Mesenchymal stem cell (in vitro differentiated cells and primary cell): ENCODE data around the gene UGGT2.
A peak's percentile ranks its signal among the peaks of the same experiment; 100 is the strongest.

Experiments used
- DNase-seq: peaks from one replicate; pipeline ENCODE4 v3.0.0-alpha.2; 2013
- H2AFZ ChIP-seq: one replicate; pipeline ENCODE4 v1.6.1; 2013; ENCODE audit warnings: low read depth, mild to moderate bottlenecking, control low read depth, inconsistent platforms, low read length, moderate library complexity
- H2AK5ac ChIP-seq: 2 replicates; pipeline ENCODE4 v1.6.1; 2013; ENCODE audit warnings: low read length, moderate library complexity, mild to moderate bottlenecking, inconsistent platforms; ENCODE audit not compliant: severe bottlenecking
- H2BK120ac ChIP-seq: one replicate; pipeline ENCODE4 v1.6.1; 2013; ENCODE audit warnings: low read depth, mild to moderate bottlenecking, inconsistent platforms, low read length, moderate library complexity
- H2BK12ac ChIP-seq, 2 experiments: one replicate each; pipeline ENCODE4 v1.6.1; 2013; ENCODE audit warnings: inconsistent platforms in 2 of 2, low read length in 2 of 2, mild to moderate bottlenecking in 2 of 2, moderate library complexity in 2 of 2, control low read depth in 1 of 2
- H2BK15ac ChIP-seq: one replicate; pipeline ENCODE4 v1.6.1; 2013; ENCODE audit warnings: mild to moderate bottlenecking, low read depth, inconsistent platforms; ENCODE audit not compliant: poor library complexity, severe bottlenecking
- H2BK5ac ChIP-seq: 2 replicates; pipeline ENCODE4 v1.6.1; 2013; ENCODE audit warnings: low read depth, mild to moderate bottlenecking, low read length, control low read depth, inconsistent platforms; ENCODE audit not compliant: poor library complexity, severe bottlenecking
- H3K14ac ChIP-seq, 2 experiments: one replicate each; pipeline ENCODE4 v1.6.1; 2013; ENCODE audit warnings: inconsistent platforms in 2 of 2, low read length in 2 of 2, control low read depth in 1 of 2, mild to moderate bottlenecking in 1 of 2, moderate library complexity in 1 of 2
- H3K18ac ChIP-seq, 2 experiments: one replicate each; pipeline ENCODE4 v1.6.1; 2013; ENCODE audit warnings: inconsistent platforms in 2 of 2, low read length in 2 of 2, control low read depth in 1 of 2, low read depth in 1 of 2, mild to moderate bottlenecking in 1 of 2
- H3K23ac ChIP-seq, 2 experiments: one replicate each; pipeline ENCODE4 v1.6.1; 2013; ENCODE audit warnings: inconsistent platforms in 2 of 2, low read length in 2 of 2, mild to moderate bottlenecking in 2 of 2, moderate library complexity in 2 of 2, control low read depth in 1 of 2
- H3K27ac ChIP-seq: 2 replicates; pipeline ENCODE4 v1.5.1; 2013; ENCODE audit warnings: mild to moderate bottlenecking, moderate library complexity, low read length, control low read depth, inconsistent platforms; ENCODE audit not compliant: poor library complexity, severe bottlenecking
- H3K27me3 ChIP-seq, 2 experiments: 2 replicates each; pipeline versions ENCODE4 v1.6.1 to v1.7.0; 2013; ENCODE audit warnings: low read length in 2 of 2, mild to moderate bottlenecking in 2 of 2, moderate library complexity in 2 of 2, control low read depth in 1 of 2, inconsistent platforms in 1 of 2; ENCODE audit not compliant: control insufficient read depth in 1 of 2, insufficient read depth in 1 of 2
- H3K36me3 ChIP-seq, 2 experiments: 2 replicates each; pipeline versions ENCODE4 v1.6.1 to v1.7.0; 2013; ENCODE audit warnings: low read length in 2 of 2, control low read depth in 1 of 2, inconsistent platforms in 1 of 2, low read depth in 1 of 2, mild to moderate bottlenecking in 1 of 2; ENCODE audit not compliant: insufficient read depth in 2 of 2, control insufficient read depth in 1 of 2
- H3K4ac ChIP-seq, 2 experiments: one replicate each; pipeline ENCODE4 v1.6.1; 2013; ENCODE audit warnings: inconsistent platforms in 2 of 2, low read length in 2 of 2, mild to moderate bottlenecking in 2 of 2, moderate library complexity in 2 of 2, control low read depth in 1 of 2, low read depth in 1 of 2
- H3K4me1 ChIP-seq: 2 replicates; pipeline ENCODE4 v1.6.1; 2013; ENCODE audit warnings: low read depth, low read length, control low read depth; ENCODE audit not compliant: control insufficient read depth, insufficient read depth
- H3K4me2 ChIP-seq: 2 replicates; pipeline ENCODE4 v1.6.1; 2013; ENCODE audit warnings: low read length, mild to moderate bottlenecking, inconsistent platforms; ENCODE audit not compliant: poor library complexity, severe bottlenecking
- H3K4me3 ChIP-seq, 2 experiments: 2 replicates each; pipeline versions ENCODE4 v1.5.1 to v1.7.0; 2013; ENCODE audit warnings: low read length in 2 of 2, mild to moderate bottlenecking in 2 of 2, control low read depth in 1 of 2, low read depth in 1 of 2; ENCODE audit not compliant: insufficient read depth in 1 of 2
- H3K79me1 ChIP-seq: replicated peaks from 2 replicates; pipeline ENCODE4 v1.6.1; 2013; ENCODE audit warnings: mild to moderate bottlenecking, control low read depth, low read length, inconsistent platforms; ENCODE audit not compliant: poor library complexity, severe bottlenecking
- H3K9ac ChIP-seq: 2 replicates; pipeline ENCODE4 v1.7.0; 2013; ENCODE audit warnings: mild to moderate bottlenecking, low read length, moderate library complexity
- H3K9me3 ChIP-seq: 2 replicates; pipeline ENCODE4 v1.7.0; 2013; ENCODE audit warnings: mild to moderate bottlenecking, low read length; ENCODE audit not compliant: control insufficient read depth
- H4K8ac ChIP-seq: one replicate; pipeline ENCODE4 v1.6.1; 2013; ENCODE audit warnings: inconsistent platforms, mild to moderate bottlenecking, low read length, moderate library complexity
- H4K91ac ChIP-seq: one replicate; pipeline ENCODE4 v1.6.1; 2013; ENCODE audit warnings: mild to moderate bottlenecking, low read length, inconsistent platforms
- WGBS: methylation state at CpG from one replicate; pipeline ENCODE4 v1.1.7; 2013; ENCODE audit warnings: mixed read lengths; 5-methylcytosine and 5-hydroxymethylcytosine counted together

The UGGT2 gene

GRCh38 chr13:96091164-96092117, 38.2 kb upstream of the UGGT2 start:
- Histone ChIP-seq H3K27ac (no peak overlapping the region), H3K4me2 (peak overlapping the region; percentile 99), H3K27me3 (peaks cover 66 to 71% of the 10 kb centered on the region in 2 experiments), H3K9me3 (no peaks in the 10 kb centered on the region), H3K14ac (no peak overlapping the region), H2BK12ac (no peak overlapping the region), H3K4ac (no peak overlapping the region), H3K4me3 (peak overlapping the region; percentile 47 to 59), H2AFZ (no peak overlapping the region), H3K23ac (no peak overlapping the region), H2BK120ac (no peak overlapping the region), H2AK5ac (no peak overlapping the region), H3K9ac (no peak overlapping the region), H3K18ac (no peak overlapping the region), H4K8ac (no peak overlapping the region), H2BK15ac (no peak overlapping the region), H2BK5ac (no peak overlapping the region), H3K36me3 (no peaks in the 10 kb centered on the region), H3K4me1 (peaks cover 17% of the 10 kb centered on the region), H4K91ac (no peak overlapping the region), H3K79me1 (no peaks in the 10 kb centered on the region)
- no peak for DNase-seq
- WGBS: 1% methylated on average over 57 of the region's 57 CpGs

GRCh38 chr13:96090240-96091101, 37.3 kb upstream of the UGGT2 start:
- Histone ChIP-seq H4K8ac (no peak overlapping the region), H3K4me3 (peak overlapping the region; percentile 59 to 71), H2BK15ac (no peak overlapping the region), H3K4ac (no peak overlapping the region), H4K91ac (no peak overlapping the region), H3K14ac (no peak overlapping the region), H3K18ac (no peak overlapping the region), H3K27ac (no peak overlapping the region), H3K4me1 (peaks cover 17% of the 10 kb centered on the region), H2AK5ac (no peak overlapping the region), H3K36me3 (no peaks in the 10 kb centered on the region), H3K4me2 (peak overlapping the region; percentile 99), H2AFZ (peak overlapping the region; percentile 53), H2BK12ac (no peak overlapping the region), H3K9me3 (no peaks in the 10 kb centered on the region), H2BK120ac (no peak overlapping the region), H3K23ac (no peak overlapping the region), H2BK5ac (no peak overlapping the region), H3K79me1 (no peaks in the 10 kb centered on the region), H3K9ac (no peak overlapping the region), H3K27me3 (peaks cover 69 to 71% of the 10 kb centered on the region in 2 experiments)
- under 1% methylated on average over 31 of the region's 133 CpGs for WGBS
- DNase-seq: no peak

- Histone ChIP-seq H2BK15ac (no peak within 1 kb of the TSS), H3K4me3 (peak within 1 kb of the TSS; percentile 59 to 71), H2AK5ac (no peak within 1 kb of the TSS), H3K27me3 (peaks cover 65 to 75% of the 10 kb centered on the region in 2 experiments), H3K18ac (no peak within 1 kb of the TSS), H3K36me3 (no peaks in the 10 kb centered on the region), H3K23ac (no peak within 1 kb of the TSS), H3K4me1 (peaks cover 17% of the 10 kb centered on the region), H3K4me2 (peak within 1 kb of the TSS; percentile 99), H2BK12ac (no peak within 1 kb of the TSS), H2BK5ac (no peak within 1 kb of the TSS), H4K8ac (no peak within 1 kb of the TSS), H3K4ac (no peak within 1 kb of the TSS), H2AFZ (peak within 1 kb of the TSS; percentile 53), H3K9ac (no peak within 1 kb of the TSS), H4K91ac (no peak within 1 kb of the TSS), H3K79me1 (no peaks in the 10 kb centered on the region), H2BK120ac (no peak within 1 kb of the TSS), H3K27ac (no peak within 1 kb of the TSS), H3K14ac (no peak within 1 kb of the TSS), H3K9me3 (no peaks in the 10 kb centered on the region)
- WGBS: 1% methylated on average over 35 of the region's 35 CpGs
- DNase-seq: peak; percentile 7
Measured at GRCh38 chr13:96089749-96090239, 36.6 kb upstream of the UGGT2 start, which contains the start of gene HS6ST3. TSS of gene HS6ST3 (plus strand) at chr13:96090107.
